H1 (cell line): Measurements from ENCODE around the gene HDHD3. TPM values are rescaled to one million over a fixed set of nuclear protein-coding genes. Genes with fewer than 3 reads are reported as not detected.

Experiments
- BACH1 ChIP-seq: IDR thresholded peaks from 2 replicates; pipeline ENCODE4 v1.6.1; 2012; ENCODE audit warnings: low read length, improper control_type of control experiment
- BRCA1 ChIP-seq: IDR thresholded peaks from 2 replicates; pipeline ENCODE4 v1.6.1; 2012; ENCODE audit warnings: low read depth, low read length, improper control_type of control experiment
- CBX5 ChIP-seq: fragments of 300-800, 300-1000 bp; sonication (generic); IDR thresholded peaks from 2 replicates; pipeline ENCODE4 v1.7.1; 2016; ENCODE audit warnings: antibody characterized with exemption, low read length, low read depth
- CREB1 ChIP-seq: IDR thresholded peaks from 2 replicates; pipeline ENCODE4 v1.6.1; 2012; ENCODE audit warnings: inconsistent platforms
- CTBP2 ChIP-seq: IDR thresholded peaks from 2 replicates; pipeline ENCODE4 v1.7.0; 2011; ENCODE audit warnings: borderline replicate concordance, mild to moderate bottlenecking, moderate library complexity, mixed read lengths, low read length; ENCODE audit not compliant: insufficient read depth, insufficient read length
- EP300 ChIP-seq, 2 experiments: IDR thresholded peaks; 1 replicate in 1 of 2; 2 replicates in 1 of 2; pipeline ENCODE4 v1.6.1; 2011 to 2012; ENCODE audit warnings: low read depth in 2 of 2, low read length in 2 of 2, mild to moderate bottlenecking in 2 of 2, borderline replicate concordance in 1 of 2, inconsistent platforms in 1 of 2, moderate library complexity in 1 of 2
- EZH2 ChIP-seq: fragments of 200-600 bp; sonication (generic); IDR thresholded peaks from 2 replicates; pipeline ENCODE4 v1.7.1; 2012; ENCODE audit warnings: low read depth, mild to moderate bottlenecking, moderate library complexity, low read length, inconsistent platforms; ENCODE audit not compliant: severe bottlenecking
- GABPA ChIP-seq: IDR thresholded peaks from 2 replicates; pipeline ENCODE4 v1.6.1; 2011; ENCODE audit warnings: mild to moderate bottlenecking, low read length, moderate library complexity, borderline replicate concordance; ENCODE audit not compliant: insufficient read depth
- HDAC6 ChIP-seq: IDR thresholded peaks from one replicate; pipeline ENCODE4 v1.7.1; 2012; ENCODE audit warnings: low read depth, mild to moderate bottlenecking, inconsistent platforms, low read length, moderate library complexity
- JUN ChIP-seq: IDR thresholded peaks from 2 replicates; pipeline ENCODE4 v1.6.1; 2011; ENCODE audit warnings: low read depth, mild to moderate bottlenecking, improper control_type of control experiment, low read length
- KDM4A ChIP-seq: IDR thresholded peaks from one replicate; pipeline ENCODE4 v1.7.1; 2012; ENCODE audit warnings: low read depth, mild to moderate bottlenecking, moderate library complexity, low read length, inconsistent platforms; ENCODE audit not compliant: severe bottlenecking
- NANOG ChIP-seq: IDR thresholded peaks from 2 replicates; pipeline ENCODE4 v1.6.1; 2011; ENCODE audit warnings: low read length, low read depth, mild to moderate bottlenecking, inconsistent platforms; ENCODE audit not compliant: insufficient read depth, poor library complexity, severe bottlenecking
- RBBP5 ChIP-seq: IDR thresholded peaks from 2 replicates; pipeline ENCODE4 v1.7.1; 2012; ENCODE audit warnings: low read depth, mild to moderate bottlenecking, inconsistent platforms, low read length, moderate library complexity, borderline replicate concordance
- RNF2 ChIP-seq: fragments of 200-900, 300-1000 bp; sonication (generic); IDR thresholded peaks from 2 replicates; pipeline ENCODE4 v1.7.1; 2016; ENCODE audit warnings: borderline replicate concordance, low read depth, mild to moderate bottlenecking, antibody characterized with exemption, low read length; ENCODE audit not compliant: poor library complexity, severe bottlenecking; ENCODE audit errors: missing control alignments
- SAP30 ChIP-seq: fragments of 300-600 bp; sonication (generic); IDR thresholded peaks from 2 replicates; pipeline ENCODE4 v1.7.1; 2012; ENCODE audit warnings: low read length, moderate library complexity, mild to moderate bottlenecking, inconsistent platforms; ENCODE audit not compliant: insufficient read depth, insufficient replicate concordance
- SIX5 ChIP-seq: IDR thresholded peaks from 2 replicates; pipeline ENCODE4 v1.6.1; 2011; ENCODE audit warnings: mild to moderate bottlenecking, low read depth, low read length
- TEAD4 ChIP-seq: IDR thresholded peaks from 2 replicates; pipeline ENCODE4 v1.6.1; 2012; ENCODE audit warnings: low read depth, low read length, inconsistent platforms, mixed read lengths
- polyA plus RNA-seq, 7 experiments: library from polyadenylated mRNA; depleted of rRNA in 3 of 7; stranded (reverse) in 5 of 7; unstranded in 2 of 7; fragments of >200 nt in 5 of 7; fragments of 200-250 nt in 2 of 7; gene quantifications; 1 replicate in 5 of 7; 2 replicates in 1 of 7; 4 replicates in 1 of 7; pipeline versions ENCODE4 v1.2.1 to v1.2.3, GENCODE V29; 2011 to 2013; ENCODE audit warnings: missing spikeins in 2 of 7, mixed read lengths in 2 of 7
- total RNA-seq: library from RNA; stranded (reverse); fragmentation: NEBNext Ultra II Directional; extraction: Animal tissue kit (Norgen Biotek cat#: 25700); gene quantifications from 2 replicates; pipeline ENCODE4 v1.2.1, GENCODE V29; 2021
- TF ChIP-seq, protein P1 (sequence below), 3 experiments: IDR thresholded peaks; 1 replicate in 2 of 3; 2 replicates in 1 of 3; pipeline versions ENCODE4 v1.5.1 to v1.6.1; 2011; ENCODE audit warnings: low read length in 3 of 3, mild to moderate bottlenecking in 3 of 3, inconsistent platforms in 2 of 3, low read depth in 1 of 3, moderate library complexity in 1 of 3; ENCODE audit not compliant: insufficient read depth in 1 of 3; ENCODE audit errors: control extremely low read depth in 1 of 3
- TF ChIP-seq, protein P2 (sequence below): IDR thresholded peaks from 2 replicates; pipeline ENCODE4 v1.6.1; 2011; ENCODE audit warnings: low read depth, mild to moderate bottlenecking, low read length; ENCODE audit not compliant: insufficient read depth

Gene HDHD3
- total and polyA plus RNA-seq, 2 of the 8 experiments (the other 6 are each of a cell fraction or from before 2014, with no cell fraction given): 12.1 to 25.3 TPM

- TF ChIP-seq EP300 (IDR thresholded peaks at IDR 0.05; ENCODE audit: borderline replicate concordance in 1 of 2, low read depth in 2 of 2, low read length in 2 of 2): no peak
- 0 out of 2 replicates have a peak, but pooled peaks have one; percentile 7 for TF ChIP-seq TEAD4
- peak; percentile 75 for TF ChIP-seq KDM4A
- TF ChIP-seq, protein P1, sequence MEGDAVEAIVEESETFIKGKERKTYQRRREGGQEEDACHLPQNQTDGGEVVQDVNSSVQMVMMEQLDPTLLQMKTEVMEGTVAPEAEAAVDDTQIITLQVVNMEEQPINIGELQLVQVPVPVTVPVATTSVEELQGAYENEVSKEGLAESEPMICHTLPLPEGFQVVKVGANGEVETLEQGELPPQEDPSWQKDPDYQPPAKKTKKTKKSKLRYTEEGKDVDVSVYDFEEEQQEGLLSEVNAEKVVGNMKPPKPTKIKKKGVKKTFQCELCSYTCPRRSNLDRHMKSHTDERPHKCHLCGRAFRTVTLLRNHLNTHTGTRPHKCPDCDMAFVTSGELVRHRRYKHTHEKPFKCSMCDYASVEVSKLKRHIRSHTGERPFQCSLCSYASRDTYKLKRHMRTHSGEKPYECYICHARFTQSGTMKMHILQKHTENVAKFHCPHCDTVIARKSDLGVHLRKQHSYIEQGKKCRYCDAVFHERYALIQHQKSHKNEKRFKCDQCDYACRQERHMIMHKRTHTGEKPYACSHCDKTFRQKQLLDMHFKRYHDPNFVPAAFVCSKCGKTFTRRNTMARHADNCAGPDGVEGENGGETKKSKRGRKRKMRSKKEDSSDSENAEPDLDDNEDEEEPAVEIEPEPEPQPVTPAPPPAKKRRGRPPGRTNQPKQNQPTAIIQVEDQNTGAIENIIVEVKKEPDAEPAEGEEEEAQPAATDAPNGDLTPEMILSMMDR (IDR thresholded peaks at IDR 0.05; ENCODE audit: control extremely low read depth in 1 of 3, insufficient read depth in 1 of 3, low read depth in 1 of 3, low read length in 3 of 3): no peak
- peak; percentile 72 for TF ChIP-seq CREB1
- peak; percentile 27; the same call in 1 of the 2 replicates for TF ChIP-seq SIX5
- no peak for TF ChIP-seq RNF2
- TF ChIP-seq CBX5: no peak
- TF ChIP-seq NANOG: no peak
- no peak for TF ChIP-seq HDAC6
- TF ChIP-seq CTBP2: peak; percentile 60
- TF ChIP-seq, protein P2, sequence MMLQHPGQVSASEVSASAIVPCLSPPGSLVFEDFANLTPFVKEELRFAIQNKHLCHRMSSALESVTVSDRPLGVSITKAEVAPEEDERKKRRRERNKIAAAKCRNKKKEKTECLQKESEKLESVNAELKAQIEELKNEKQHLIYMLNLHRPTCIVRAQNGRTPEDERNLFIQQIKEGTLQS: no peak
- TF ChIP-seq BACH1: peak; percentile 56; the same call in 1 of the 2 replicates
- TF ChIP-seq BRCA1: peak; percentile 49; the same call in 1 of the 2 replicates
- no peak for TF ChIP-seq SAP30
- TF ChIP-seq GABPA: peak; percentile 91
- TF ChIP-seq RBBP5: no peak
- peak; percentile 68; the same call in 1 of the 2 replicates for TF ChIP-seq JUN
- TF ChIP-seq EZH2: peak; percentile 25
These were observed 36.6 kb downstream of the HDHD3 start, which contains the start of gene WDR31 (continued) for GRCh38 chr9:113340011-113340699.
